K562 (cell line): ENCODE data around the gene LIMS2. TPM values are rescaled to one million over a fixed set of nuclear protein-coding genes. Genes with fewer than 3 reads are reported as not detected.
A peak's percentile ranks its signal among the peaks of the same experiment; 100 is the strongest.

Source experiments
- ATAC-seq: fragments of 200-7000 bp; cut with Tn5 transposase; 3 replicates; pipeline ENCODE4 v1.9.1; 2020; ENCODE audit warnings: moderate library complexity
- BruUV-seq: library from RNA; stranded (reverse); fragments of 400-500 nt; replicated peaks from 2 replicates; lab custom pipeline; 2021; lab: Mats Ljungman, UMichigan
- CTCF ChIA-PET: fragments of 300-600 bp; formaldehyde crosslinking; extraction: SDS; loops from one replicate; lab custom pipeline; 2021; ENCODE audit warnings: low intra/inter-chr PET ratio; lab: Yijun Ruan, JAX
- POLR2A ChIA-PET: fragments of 300-600, 350-650 bp; sonication (Branson Sonifier 250); formaldehyde crosslinking; extraction: SDS; loops from one replicate; lab custom pipeline; 2021; ENCODE audit warnings: antibody characterized with exemption, inconsistent platforms; lab: Yijun Ruan, JAX
- DNase-seq, 4 experiments: peaks; one replicate each; pipeline versions ENCODE4 v3.0.0 to v3.0.0-alpha.2; 2011 to 2018; ENCODE audit warnings: low spot score in 3 of 4, mixed read lengths in 3 of 4; ENCODE audit errors: extremely low read depth in 1 of 4
- FAIRE-seq: peaks from 2 replicates; lab custom pipeline; 2011; peaks lifted over from hg19 to GRCh38; lab: Jason Lieb, UNC
- H2AFZ ChIP-seq: 2 replicates; pipeline ENCODE4 v1.6.0; 2011; ENCODE audit warnings: low read depth, low read length, control low read depth, inconsistent platforms
- H3K27ac ChIP-seq: fragments of 200-600 bp; 3 replicates; pipeline ENCODE4 v1.8.0; 2011; ENCODE audit warnings: low read depth, mild to moderate bottlenecking, control low read depth, inconsistent platforms, low read length, moderate library complexity, mixed read lengths; ENCODE audit errors: extremely low read depth
- H3K27me3 ChIP-seq, 2 experiments: fragments of 300-600 bp in 1 of 2; 2 replicates in 1 of 2; 3 replicates in 1 of 2; pipeline versions ENCODE4 v1.6.0 to v1.8.0; 2011; ENCODE audit warnings: inconsistent platforms in 2 of 2, low read length in 2 of 2, mild to moderate bottlenecking in 1 of 2, mixed read lengths in 1 of 2, moderate library complexity in 1 of 2; ENCODE audit not compliant: control insufficient read depth in 2 of 2, insufficient read depth in 2 of 2
- H3K36me3 ChIP-seq: fragments of 300-600 bp; 3 replicates; pipeline ENCODE4 v1.8.0; 2011; ENCODE audit warnings: mild to moderate bottlenecking, low read length, inconsistent platforms; ENCODE audit not compliant: control insufficient read depth, insufficient read depth
- H3K4me1 ChIP-seq, 2 experiments: fragments of 200-600 bp in 1 of 2; replicated peaks in 1 of 2; 2 replicates in 1 of 2; 3 replicates in 1 of 2; pipeline versions ENCODE4 v1.5.1 to v1.8.0; 2011; ENCODE audit warnings: inconsistent platforms in 2 of 2, low read length in 2 of 2, mild to moderate bottlenecking in 1 of 2, mixed read lengths in 1 of 2, moderate library complexity in 1 of 2; ENCODE audit not compliant: control insufficient read depth in 2 of 2, insufficient read depth in 2 of 2
- H3K4me2 ChIP-seq: 2 replicates; pipeline ENCODE4 v1.6.1; 2011; ENCODE audit warnings: low read length, control low read depth, inconsistent platforms, mixed read lengths; ENCODE audit not compliant: insufficient read depth
- H3K4me3 ChIP-seq: fragments of 200-600 bp; sonication (generic), shearing (Covaris generic); 2 replicates; pipeline ENCODE4 v1.5.1; 2016; ENCODE audit warnings: control low read depth, inconsistent platforms
- H3K79me2 ChIP-seq: fragments of 200-600 bp; 3 replicates; pipeline ENCODE4 v1.8.0; 2011; ENCODE audit warnings: low read length, inconsistent platforms; ENCODE audit not compliant: control insufficient read depth, insufficient read depth
- H3K9ac ChIP-seq, 2 experiments: 2 replicates each; pipeline versions ENCODE4 v1.6.0 to v1.6.1; 2011; ENCODE audit warnings: low read depth in 2 of 2, low read length in 2 of 2, control low read depth in 1 of 2, inconsistent platforms in 1 of 2, mild to moderate bottlenecking in 1 of 2, mixed read lengths in 1 of 2; ENCODE audit not compliant: insufficient read depth in 1 of 2
- H3K9me1 ChIP-seq: one replicate; pipeline ENCODE4 v1.6.0; 2011; ENCODE audit warnings: inconsistent platforms, mild to moderate bottlenecking, low read length, moderate library complexity; ENCODE audit not compliant: control insufficient read depth, insufficient read depth
- H3K9me3 ChIP-seq: replicated peaks from 2 replicates; pipeline ENCODE4 v1.5.1; 2011; ENCODE audit warnings: low read depth, low read length, inconsistent platforms; ENCODE audit not compliant: control insufficient read depth, insufficient read depth
- H4K20me1 ChIP-seq: replicated peaks from 2 replicates; pipeline ENCODE4 v1.6.1; 2011; ENCODE audit warnings: low read length, inconsistent platforms, mixed read lengths; ENCODE audit not compliant: control insufficient read depth, insufficient read depth
- EP300 ChIP-seq: IDR thresholded peaks from 2 replicates; pipeline ENCODE4 v1.6.1; 2012; ENCODE audit warnings: low read length, improper control_type of control experiment
- ILF3 ChIP-seq: fragments of 450-650 bp; IDR thresholded peaks from 2 replicates; pipeline ENCODE4 v1.6.1; 2018; ENCODE audit warnings: antibody characterized with exemption, mild to moderate bottlenecking, moderate library complexity, borderline replicate concordance
- PML ChIP-seq: IDR thresholded peaks from 2 replicates; pipeline ENCODE4 v1.6.1; 2012; ENCODE audit warnings: low read length, inconsistent platforms
- SAFB2 ChIP-seq: fragments of 200-400 bp; formaldehyde crosslinking; IDR thresholded peaks from 2 replicates; pipeline ENCODE4 v1.6.1; 2018; ENCODE audit warnings: borderline replicate concordance, low read length, low read depth, moderate library complexity; ENCODE audit not compliant: severe bottlenecking
- ZNF76 ChIP-seq: fragments of 250-450 bp; sonication (Bioruptor Pico); IDR thresholded peaks from 2 replicates; pipeline ENCODE4 v1.4.0; 2020; ENCODE audit warnings: mild to moderate bottlenecking, moderate library complexity, borderline replicate concordance
- WGBS: fragments of 100-300 bp; shearing (Covaris generic); methylation state at CpG from one replicate; pipeline ENCODE4 v1.1.6; 2016; ENCODE audit warnings: low coverage, mixed read lengths; ENCODE audit not compliant: insufficient coverage; ENCODE audit errors: missing lambda C conversion rate; 5-methylcytosine and 5-hydroxymethylcytosine counted together
- in situ Hi-C: fragments of 300-500 bp; cut with MboI; formaldehyde crosslinking; loops from 4 replicates; pipeline ENCODE4 v1.15.0; 2018; ENCODE audit warnings: inconsistent platforms, mixed read lengths
- intact Hi-C: fragments of 100-400 bp; cut with micrococcal nuclease; formaldehyde crosslinking; loops from 2 replicates; pipeline ENCODE4 v1.14.2; 2022
- polyA plus RNA-seq, 8 experiments: library from polyadenylated mRNA; depleted of rRNA in 4 of 8; stranded (reverse) in 5 of 8; unstranded in 3 of 8; fragments of >200 nt; fragmentation: Nextera tagmentation in 2 of 8; fragmentation: Illumina TruSeq in 1 of 8; extraction: Ambion mirVana in 2 of 8; extraction: Trizol in 1 of 8; gene quantifications; 2 replicates each; pipeline versions ENCODE4 v1.2.1 to v1.2.3, GENCODE V29; 2011 to 2014; ENCODE audit warnings: inconsistent platforms in 1 of 8, missing spikeins in 1 of 8
- total RNA-seq, 7 experiments: library from RNA; depleted of rRNA in 6 of 7; stranded (reverse); fragments of >200 nt in 6 of 7; fragmentation: Illumina TruSeq in 2 of 7; extraction: Trizol in 2 of 7; gene quantifications; 2 replicates each; pipeline versions ENCODE4 v1.2.1 to v1.2.3, GENCODE V29; 2011 to 2021; ENCODE audit warnings: low replicate concordance in 1 of 7

Gene LIMS2
- total and polyA plus RNA-seq, 9 of the 15 experiments (the other 6 are each of a cell fraction or from before 2014, with no cell fraction given) = 0.04 to 0.22 TPM; not detected in 7

- no peak for TF ChIP-seq ILF3
- TF ChIP-seq PML = no peak
- TF ChIP-seq EP300 = no peak
Observed at GRCh38 chr2:127631997-127632581, 43.2 kb downstream of the LIMS2 start (continued).

- Histone ChIP-seq H3K27me3 (peaks cover 18 to 74% of the 10 kb centered on the region in 2 experiments; a peak in 4 of 5 replicates), H4K20me1 (peaks cover 4% of the 10 kb centered on the region; the same call in 1 of the 2 replicates), H3K36me3 (no peaks in the 10 kb centered on the region), H3K4me1 (peaks cover 0 to 57% of the 10 kb centered on the region in 2 experiments; a peak in 2 of 5 replicates), H3K79me2 (no peaks in the 10 kb centered on the region), H3K27ac (no peak overlapping the region), H3K4me3 (no peak overlapping the region), H3K9me3 (no peaks in the 10 kb centered on the region), H3K4me2 (no peak overlapping the region), H2AFZ (no peak overlapping the region), H3K9ac (peak overlapping the region in 1 of 2 experiments; percentile 52; a peak in 2 of 4 replicates), H3K9me1 (no peaks in the 10 kb centered on the region)
- in situ Hi-C loops (no loop called here), intact Hi-C loops (no loop called here)
- no TSS peak for BruUV-seq
- DNase-seq = no peak
- POLR2A ChIA-PET = interaction anchor here (0.6 to 1.3 kb wide), 3 partner anchors 11 to 1217 kb away, joined by 3 to 6 read pairs (median 3); no protein-coding TSS in a partner anchor
- ATAC-seq = no peak
- TF ChIP-seq ZNF76 (CRISPR knock-in tag) (no peak), SAFB2 (no peak)
- CTCF ChIA-PET = no interaction called here
- FAIRE-seq = no peak
- WGBS = under 1% methylated on average over 13 of the region's 16 CpGs
Observed at GRCh38 chr2:127631541-127631996, 43.8 kb downstream of the LIMS2 start.
